AG04449 (cell line): ENCODE data around the gene CCDC201.

Source experiments
- CTCF ChIA-PET: fragments of 350-600 bp; formaldehyde crosslinking; extraction: SDS; loops from one replicate; lab custom pipeline; 2021; ENCODE audit warnings: antibody characterized with exemption; lab: Yijun Ruan, JAX
- POLR2A ChIA-PET: fragments of 400-600, 350-600 bp; formaldehyde crosslinking; extraction: SDS; loops from one replicate; lab custom pipeline; 2020; ENCODE audit warnings: antibody characterized with exemption, inconsistent platforms; lab: Yijun Ruan, JAX
- DNase-seq: peaks from one replicate; pipeline ENCODE4 v3.0.0-alpha.2; 2010; ENCODE audit warnings: low read depth, low spot score
- H3K4me3 ChIP-seq: 2 replicates; pipeline ENCODE4 v1.5.1; 2011; ENCODE audit warnings: low read depth, mild to moderate bottlenecking, control low read depth, low read length
- CTCF ChIP-seq: IDR thresholded peaks from one replicate; pipeline ENCODE4 v1.5.1; 2011; ENCODE audit warnings: mild to moderate bottlenecking, moderate library complexity, low read length, control low read depth, inconsistent platforms; ENCODE audit not compliant: insufficient read depth; ENCODE audit errors: missing control alignments

CCDC201 gene

GRCh38 chr7:45888993-45889366 is 16.1 kb upstream of the CCDC201 start:
- ChIA-PET CTCF (interaction anchor here (1.2 to 5.0 kb wide), 9 partner anchors 9 to 1377 kb away, joined by 3 to 63 read pairs (median 3); no protein-coding TSS in a partner anchor), POLR2A (interaction anchor here (1.1 kb wide), 1 partner anchor 32 kb away, joined by 7 read pairs; the partner anchor contains the start of gene IGFBP3)
- peak overlapping the region; percentile 54 for H3K4me3 ChIP-seq
- DNase-seq = no peak
- no peak for TF ChIP-seq CTCF

- no peak for TF ChIP-seq CTCF
- H3K4me3 ChIP-seq = peak within 1 kb of the TSS; percentile 54
- CTCF ChIA-PET = interaction anchor here (1.1 to 5.0 kb wide), 10 partner anchors 10 to 1378 kb away, joined by 3 to 63 read pairs (median 4); no protein-coding TSS in a partner anchor
- no peak for DNase-seq
- POLR2A ChIA-PET = interaction anchor here (1.1 kb wide), 1 partner anchor 33 kb away, joined by 7 read pairs; the partner anchor contains the start of gene IGFBP3
Measured at GRCh38 chr7:45888185-45888992, 15.5 kb upstream of the CCDC201 start, which contains the start of gene IGFBP1. Gene IGFBP1 (plus strand): TSS chr7:45888488. CDS start chr7:45888653, 165 bp downstream.

GRCh38 chr7:45886931-45887667 is 14.2 kb upstream of the CCDC201 start:
- no peak overlapping the region for H3K4me3 ChIP-seq
- no peak for TF ChIP-seq CTCF
- ChIA-PET POLR2A (no interaction called here), CTCF (interaction anchor here (0.6 kb wide), 1 partner anchor 504 kb away, joined by 3 read pairs; no protein-coding TSS in a partner anchor)
- DNase-seq = no peak

DNA sequence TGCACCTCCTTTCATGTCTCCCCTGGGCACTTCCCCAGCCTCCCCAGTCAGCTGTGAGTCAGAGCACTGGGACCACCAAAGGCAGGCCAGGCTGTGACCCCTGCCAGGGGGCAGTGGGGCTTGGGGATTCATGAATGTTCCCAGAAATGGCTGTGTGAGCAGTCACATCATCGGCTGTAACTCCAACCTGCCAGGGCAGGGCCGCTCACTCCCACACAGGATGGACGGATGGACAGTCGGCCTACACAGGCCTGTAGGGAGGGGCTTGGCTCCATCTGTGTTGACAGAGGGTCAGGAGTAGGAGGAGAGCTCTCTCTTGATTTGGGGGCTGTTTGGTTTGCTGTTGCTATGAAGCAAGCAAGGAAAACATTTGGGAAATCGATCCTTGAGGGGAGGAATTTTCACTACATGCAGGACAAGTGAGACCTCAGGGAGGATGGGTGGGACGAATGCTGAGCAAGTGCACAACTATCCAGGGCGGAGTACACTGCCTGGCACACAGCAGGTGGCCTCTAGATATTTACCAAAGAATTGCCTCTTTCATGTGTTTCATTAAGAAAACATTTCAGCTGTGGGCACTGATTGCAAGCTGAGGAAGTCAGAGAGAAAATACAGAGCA is 12.5 kb upstream of the CCDC201 start:
- no peak overlapping the region for H3K4me3 ChIP-seq
- TF ChIP-seq CTCF = no peak
- DNase-seq = no peak
- ChIA-PET POLR2A (no interaction called here), CTCF (interaction anchor here (1.0 kb wide), 1 partner anchor 33 kb away, joined by 3 read pairs; no protein-coding TSS in a partner anchor)

- TF ChIP-seq CTCF = no peak
- no peak for DNase-seq
- ChIA-PET POLR2A (no interaction called here), CTCF (no interaction called here)
- H3K4me3 ChIP-seq = no peak overlapping the region
Measured at GRCh38 chr7:45884136-45884535, 11.3 kb upstream of the CCDC201 start.
